ENCODE measurements around the gene CARD8. TPM values are rescaled to one million over a fixed set of nuclear protein-coding genes. Genes with fewer than 3 reads are reported as not detected.
A peak's percentile ranks its signal among the peaks of the same experiment; 100 is the strongest.

The CARD8 gene
- total and polyA plus RNA-seq, 10 donors, result 61.8 to 238 (median 161) TPM

DNA sequence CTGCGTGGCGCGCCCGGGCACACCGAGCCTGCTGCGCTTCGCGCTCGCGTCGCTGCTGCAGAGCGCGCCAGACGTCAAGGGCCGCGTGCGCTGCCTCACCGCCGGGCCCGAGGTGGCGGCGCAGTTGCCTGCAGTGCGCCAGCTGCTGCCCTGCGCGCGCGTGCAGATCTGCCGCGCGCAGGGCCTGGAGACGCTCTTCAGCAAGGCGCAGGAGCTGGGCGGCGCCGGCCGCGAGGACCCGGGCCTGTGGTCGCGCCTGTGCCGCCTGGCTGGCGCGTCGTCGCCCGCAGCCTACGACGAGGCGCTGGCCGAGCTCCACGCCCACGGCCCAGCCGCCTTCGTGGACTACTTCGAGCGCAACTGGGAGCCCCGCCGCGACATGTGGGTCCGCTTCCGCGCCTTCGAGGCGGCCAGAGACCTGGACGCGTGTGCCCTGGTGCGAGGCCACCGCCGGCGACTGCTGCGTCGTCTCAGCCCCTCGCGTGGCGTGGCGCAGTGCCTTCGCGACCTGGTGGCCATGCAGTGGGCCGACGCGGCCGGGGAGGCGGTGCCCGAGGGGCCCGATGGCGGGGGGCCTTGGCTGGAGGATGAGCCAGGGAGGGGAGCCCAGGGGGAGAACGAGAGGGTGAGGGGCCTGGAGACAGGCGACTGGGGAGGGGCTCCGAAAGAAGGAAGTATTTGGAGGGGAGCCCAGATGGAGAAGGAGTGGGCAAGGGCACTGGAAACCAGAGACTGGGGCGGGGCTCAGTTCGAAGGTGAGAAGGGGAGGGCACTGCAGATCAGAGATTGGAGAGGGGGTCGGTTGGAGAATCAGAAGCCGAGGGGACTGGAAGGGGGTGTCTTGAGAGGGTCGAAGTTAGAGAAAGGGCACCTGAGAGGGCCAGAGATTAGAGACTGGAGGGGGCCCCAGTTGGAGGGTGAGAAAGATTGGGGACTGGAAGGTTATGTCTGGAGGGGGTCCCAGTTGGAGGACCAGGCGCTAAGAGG, 60.6 kb downstream of the CARD8 start:
- intact Hi-C loops (cut with DNase I; ENCODE audit: low total_unique reads), result no loop called here
- no peak for TF ChIP-seq POLR2AphosphoS5 (IDR thresholded peaks at IDR 0.05)
- TF ChIP-seq, protein P1, sequence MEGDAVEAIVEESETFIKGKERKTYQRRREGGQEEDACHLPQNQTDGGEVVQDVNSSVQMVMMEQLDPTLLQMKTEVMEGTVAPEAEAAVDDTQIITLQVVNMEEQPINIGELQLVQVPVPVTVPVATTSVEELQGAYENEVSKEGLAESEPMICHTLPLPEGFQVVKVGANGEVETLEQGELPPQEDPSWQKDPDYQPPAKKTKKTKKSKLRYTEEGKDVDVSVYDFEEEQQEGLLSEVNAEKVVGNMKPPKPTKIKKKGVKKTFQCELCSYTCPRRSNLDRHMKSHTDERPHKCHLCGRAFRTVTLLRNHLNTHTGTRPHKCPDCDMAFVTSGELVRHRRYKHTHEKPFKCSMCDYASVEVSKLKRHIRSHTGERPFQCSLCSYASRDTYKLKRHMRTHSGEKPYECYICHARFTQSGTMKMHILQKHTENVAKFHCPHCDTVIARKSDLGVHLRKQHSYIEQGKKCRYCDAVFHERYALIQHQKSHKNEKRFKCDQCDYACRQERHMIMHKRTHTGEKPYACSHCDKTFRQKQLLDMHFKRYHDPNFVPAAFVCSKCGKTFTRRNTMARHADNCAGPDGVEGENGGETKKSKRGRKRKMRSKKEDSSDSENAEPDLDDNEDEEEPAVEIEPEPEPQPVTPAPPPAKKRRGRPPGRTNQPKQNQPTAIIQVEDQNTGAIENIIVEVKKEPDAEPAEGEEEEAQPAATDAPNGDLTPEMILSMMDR (IDR thresholded peaks at IDR 0.05 in 8 of 11, conservative IDR thresholded peaks at IDR 0.05 in 3 of 11), result no peak
- TF ChIP-seq POLR2A (IDR thresholded peaks at IDR 0.05), result no peak
- no peak overlapping the region for H3K27ac ChIP-seq
- peaks cover 0 to 17% (median 0%) of the 10 kb centered on the region in 6 donors for H3K4me1 ChIP-seq
- H3K36me3 ChIP-seq, result peaks cover 0 to 16% (median 3%) of the 10 kb centered on the region in 6 donors
- DNase-seq, result no peak
- 77 to 87% (median 86%) methylated on average over 19 to 95 of the region's 95 CpGs for WGBS, 5 donors
- peaks cover 0 to 9% (median 0%) of the 10 kb centered on the region in 7 donors for H3K27me3 ChIP-seq (replicated peaks in 1 of 7)
- H3K9me3 ChIP-seq, result no peaks in the 10 kb centered on the region
- H3K4me3 ChIP-seq, result no peak overlapping the region

DNA sequence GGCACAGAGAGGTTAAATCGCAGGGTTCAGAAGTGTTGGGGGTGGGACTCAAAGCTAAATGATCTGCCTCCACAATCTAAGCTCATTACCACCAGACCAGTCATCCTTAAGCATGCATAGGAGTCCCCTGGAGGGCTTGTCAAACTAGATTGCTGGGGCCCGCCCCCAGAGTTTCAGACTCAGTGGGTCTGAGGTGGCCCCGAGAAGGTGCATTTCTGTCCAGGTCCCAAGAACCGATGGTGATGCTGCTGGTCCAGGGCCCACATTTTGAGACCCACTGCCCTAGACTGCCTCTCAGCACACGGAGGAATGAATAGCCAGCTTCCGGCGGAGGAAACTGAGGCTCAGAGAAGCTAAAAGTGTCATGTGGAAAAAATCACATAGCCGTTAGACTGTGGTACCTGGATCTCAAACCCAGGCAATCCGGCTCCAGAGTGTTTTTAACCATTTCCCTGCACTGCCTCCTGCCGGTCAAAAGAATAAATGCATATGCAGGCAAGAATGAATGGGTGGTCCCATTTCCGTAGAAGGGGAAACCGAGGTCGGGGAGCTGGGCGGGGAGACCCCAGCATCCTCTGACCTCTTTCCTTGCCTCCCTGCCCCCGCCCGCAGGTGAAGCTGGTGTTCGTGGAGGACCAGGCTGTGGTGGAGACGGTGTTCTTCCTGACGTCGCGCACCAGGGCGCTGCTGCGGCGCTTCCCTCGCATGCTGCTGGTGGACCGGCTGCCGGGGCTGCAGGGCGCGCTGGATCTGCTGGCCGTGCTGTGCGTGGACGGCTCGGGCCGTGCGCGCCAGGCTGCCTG, 61.5 kb downstream of the CARD8 start:
- intact Hi-C loops (cut with DNase I; ENCODE audit: low total_unique reads), result no loop called here
- H3K27ac ChIP-seq, result no peak overlapping the region
- peaks cover 0 to 9% (median 0%) of the 10 kb centered on the region in 7 donors for H3K27me3 ChIP-seq (replicated peaks in 1 of 7)
- 57 to 79% (median 71%) methylated on average over 17 to 36 of the region's 36 CpGs for WGBS, 5 donors
- no peak for DNase-seq
- H3K4me3 ChIP-seq, result no peak overlapping the region
- TF ChIP-seq POLR2A (IDR thresholded peaks at IDR 0.05) (no peak), POLR2AphosphoS5 (IDR thresholded peaks at IDR 0.05) (no peak)
- TF ChIP-seq, protein P1 (IDR thresholded peaks at IDR 0.05 in 8 of 11, conservative IDR thresholded peaks at IDR 0.05 in 3 of 11), result peak; percentile 34 to 72 (median 55)
- no peaks in the 10 kb centered on the region for H3K9me3 ChIP-seq
- H3K36me3 ChIP-seq, result peaks cover 0 to 19% (median 3%) of the 10 kb centered on the region in 6 donors
- peaks cover 0 to 17% (median 0%) of the 10 kb centered on the region in 6 donors for H3K4me1 ChIP-seq

DNA sequence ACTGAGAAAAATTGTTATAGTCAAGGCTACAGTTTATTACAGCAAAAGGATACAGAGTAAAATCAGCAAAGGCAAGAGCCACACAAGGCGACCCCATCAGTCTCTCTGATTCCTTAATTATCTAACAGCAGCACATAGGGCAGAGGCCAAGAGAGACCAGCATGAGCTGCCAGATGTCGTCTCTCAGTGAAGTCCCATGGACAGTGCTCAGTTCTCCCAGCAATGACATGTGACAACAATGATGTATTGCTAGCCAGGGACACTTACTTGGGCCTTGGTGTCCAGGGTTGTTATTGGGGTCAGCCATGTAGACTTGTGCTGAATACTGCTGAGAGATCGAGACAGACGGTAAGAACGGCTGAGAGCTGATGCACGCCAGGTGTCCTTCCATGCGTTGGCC, 63.0 kb downstream of the CARD8 start:
- Histone ChIP-seq H3K4me3 (no peak overlapping the region), H3K27ac (no peak overlapping the region), H3K9me3 (no peaks in the 10 kb centered on the region), H3K4me1 (peaks cover 0 to 17% (median 0%) of the 10 kb centered on the region in 6 donors), H3K27me3 (replicated peaks in 1 of 7) (peaks cover 0 to 9% (median 0%) of the 10 kb centered on the region in 7 donors), H3K36me3 (peaks cover 0 to 30% (median 3%) of the 10 kb centered on the region in 6 donors)
- DNase-seq, result no peak
- TF ChIP-seq POLR2A (IDR thresholded peaks at IDR 0.05), result no peak
- TF ChIP-seq POLR2AphosphoS5 (IDR thresholded peaks at IDR 0.05), result no peak
- TF ChIP-seq, protein P1 (IDR thresholded peaks at IDR 0.05 in 8 of 11, conservative IDR thresholded peaks at IDR 0.05 in 3 of 11), result no peak
- intact Hi-C loops (cut with DNase I; ENCODE audit: low total_unique reads), result no loop called here
- WGBS, 5 donors, result 83 to 92% (median 89%) methylated on average over 7 of the region's 7 CpGs

All from spleen (tissue), 11 donors.